Gastrocnemius medialis (tissue), 4 donors: ENCODE measurements around the gene RIN1. TPM values are rescaled to one million over a fixed set of nuclear protein-coding genes. Genes with fewer than 3 reads are reported as not detected.
"Not testable (repeated sequence)": the region's sequence is repeated elsewhere in the genome, so short reads cannot be mapped to it uniquely, and the experiment has no call there.

ENCODE experiments used
- ATAC-seq, 2 donors: fragments of 150-250 bp; one replicate each; pipeline ENCODE4 v1.9.1; 2016
- DNase-seq, 2 donors: peaks; one replicate each; pipeline ENCODE4 v3.0.0-alpha.2; 2019
- H3K27ac ChIP-seq, 4 donors: fragments of 200-600 bp; sonication (generic); 1 replicate in 1 of 4; 2 replicates in 3 of 4; pipeline ENCODE4 v1.5.1; 2016 to 2018; ENCODE audit warnings: mild to moderate bottlenecking in 2 of 4, moderate library complexity in 1 of 4
- H3K27me3 ChIP-seq, 3 donors: fragments of 200-600 bp; sonication (generic) in 2 of 3; 1 replicate in 1 of 3; 2 replicates in 2 of 3; pipeline versions ENCODE4 v1.5.1 to v1.6.0; 2016 to 2019; ENCODE audit warnings: mild to moderate bottlenecking in 1 of 3, moderate library complexity in 1 of 3
- H3K36me3 ChIP-seq, 2 donors: fragments of 200-600 bp; sonication (generic) in 1 of 2; one replicate each; pipeline ENCODE4 v1.5.1; 2017 to 2018
- H3K4me1 ChIP-seq, 2 donors: fragments of 200-600 bp; sonication (generic) in 1 of 2; one replicate each; pipeline ENCODE4 v1.5.1; 2016 to 2017; ENCODE audit warnings: mild to moderate bottlenecking in 2 of 2
- H3K4me3 ChIP-seq, 4 donors: fragments of 200-600 bp; sonication (generic) in 3 of 4; 1 replicate in 1 of 4; 2 replicates in 3 of 4; pipeline ENCODE4 v1.5.1; 2016 to 2019; ENCODE audit warnings: mild to moderate bottlenecking in 2 of 4
- H3K9me3 ChIP-seq, 3 donors: fragments of 200-600 bp; sonication (generic) in 2 of 3; 1 replicate in 1 of 3; 2 replicates in 2 of 3; pipeline ENCODE4 v1.5.1; 2016 to 2019
- CTCF ChIP-seq, 5 experiments: fragments of 450-650 bp in 3 of 5; fragments of 200-600 bp in 2 of 5; sonication (generic) in 2 of 5; IDR thresholded peaks in 4 of 5; conservative IDR thresholded peaks in 1 of 5; 1 replicate in 4 of 5; 2 replicates in 1 of 5; pipeline ENCODE4 v1.5.1; 2016 to 2019; ENCODE audit warnings: antibody characterized with exemption in 5 of 5, mild to moderate bottlenecking in 3 of 5, moderate library complexity in 3 of 5
- POLR2A ChIP-seq, 2 donors: fragments of 450-650 bp; IDR thresholded peaks; one replicate each; pipeline ENCODE4 v1.6.1; 2017; ENCODE audit warnings: antibody characterized with exemption in 2 of 2, mild to moderate bottlenecking in 2 of 2, moderate library complexity in 2 of 2
- in situ Hi-C, 4 donors: fragments of 200-750 bp; cut with MboI; loops; one replicate each; pipeline versions ENCODE4 v1.15.0 to v1.8.0; 2017; ENCODE audit warnings: low sequenced_read_pairs in 4 of 4
- intact Hi-C: fragments of 100-400 bp; cut with DNase I; formaldehyde crosslinking; loops from one replicate; pipeline ENCODE4 v1.15.1; 2023; ENCODE audit warnings: low total_unique reads
- total RNA-seq, 4 donors: library from RNA; depleted of rRNA; stranded (reverse); fragments of >200 nt; gene quantifications; one replicate each; pipeline versions ENCODE4 v1.1.0 to v1.2.3, GENCODE V29; 2016

RIN1 gene
- total RNA-seq, 4 donors from 2014 or later, result 1.9 to 9.7 (median 7.0) TPM

GRCh38 chr11:66321606-66322005, 14.6 kb downstream of the RIN1 start:
- H3K27ac ChIP-seq, result peak overlapping the region in 1 of 4 donors; percentile 18
- no peaks in the 10 kb centered on the region for H3K9me3 ChIP-seq
- DNase-seq (peak in 1 of 2 donors; percentile 51), ATAC-seq (peak in 1 of 2 donors; percentile 6)
- in situ Hi-C loops, result no loop called here
- intact Hi-C loops, result no loop called here
- peaks cover 9 to 12% of the 10 kb centered on the region in 2 donors for H3K4me1 ChIP-seq
- no peak for TF ChIP-seq POLR2A (IDR thresholded peaks at IDR 0.05)
- TF ChIP-seq CTCF (IDR thresholded peaks at IDR 0.05 in 4 of 5, conservative IDR thresholded peaks at IDR 0.05 in 1 of 5), result no peak
- peaks cover 0 to 1% (median 0%) of the 10 kb centered on the region in 3 donors for H3K27me3 ChIP-seq
- no peaks in the 10 kb centered on the region for H3K36me3 ChIP-seq
- no peak overlapping the region for H3K4me3 ChIP-seq

GRCh38 chr11:66320748-66321147, 15.5 kb downstream of the RIN1 start:
- H3K27me3 ChIP-seq, H3K27ac ChIP-seq, H3K4me3 ChIP-seq, ATAC-seq, DNase-seq, H3K36me3 ChIP-seq, in situ Hi-C loops, intact Hi-C loops, H3K9me3 ChIP-seq: not testable (repeated sequence)
- peaks cover 9 to 11% of the 10 kb centered on the region in 2 donors for H3K4me1 ChIP-seq

GRCh38 chr11:66320289-66320688, 15.9 kb downstream of the RIN1 start:
- peaks cover 9 to 11% of the 10 kb centered on the region in 2 donors for H3K4me1 ChIP-seq
- in situ Hi-C loops, H3K36me3 ChIP-seq, H3K9me3 ChIP-seq, H3K27ac ChIP-seq, ATAC-seq, intact Hi-C loops, DNase-seq, H3K4me3 ChIP-seq: not testable (repeated sequence)
- H3K27me3 ChIP-seq, result peaks cover 5 to 12% (median 10%) of the 10 kb centered on the region in 3 donors

GRCh38 chr11:66318600-66318970, 17.6 kb downstream of the RIN1 start:
- Histone ChIP-seq H3K9me3 (no peaks in the 10 kb centered on the region), H3K27ac (peak overlapping the region; percentile 72 to 84 (median 80)), H3K4me1 (peaks cover 9 to 11% of the 10 kb centered on the region in 2 donors), H3K36me3 (no peaks in the 10 kb centered on the region), H3K27me3 (peaks cover 5 to 14% (median 12%) of the 10 kb centered on the region in 3 donors), H3K4me3 (no peak overlapping the region)
- in situ Hi-C loops, result no loop called here
- DNase-seq, result no peak
- TF ChIP-seq POLR2A (IDR thresholded peaks at IDR 0.05), result no peak
- no peak for TF ChIP-seq CTCF (IDR thresholded peaks at IDR 0.05 in 4 of 5, conservative IDR thresholded peaks at IDR 0.05 in 1 of 5)
- ATAC-seq, result no peak
- intact Hi-C loops, result no loop called here

GRCh38 chr11:66317723-66318599, 18.3 kb downstream of the RIN1 start:
- no peak for TF ChIP-seq POLR2A (IDR thresholded peaks at IDR 0.05)
- TF ChIP-seq CTCF (IDR thresholded peaks at IDR 0.05 in 4 of 5, conservative IDR thresholded peaks at IDR 0.05 in 1 of 5), result no peak
- Histone ChIP-seq H3K27ac (peak overlapping the region; percentile 72 to 84 (median 80)), H3K27me3 (peaks cover 5 to 14% (median 12%) of the 10 kb centered on the region in 3 donors), H3K36me3 (no peaks in the 10 kb centered on the region), H3K4me1 (peaks cover 9 to 11% of the 10 kb centered on the region in 2 donors), H3K4me3 (no peak overlapping the region), H3K9me3 (no peaks in the 10 kb centered on the region)
- ATAC-seq (peak; percentile 57 to 63), DNase-seq (peak; percentile 49 to 67)
- in situ Hi-C loops (no loop called here), intact Hi-C loops (no loop called here)
